Epidermal melanocyte (primary cell): ENCODE results near the gene TMC8.
"Not testable (repeated sequence)": the region's sequence is repeated elsewhere in the genome, so short reads cannot be mapped to it uniquely, and the experiment has no call there.

Experiments
- DNase-seq: peaks from one replicate; pipeline ENCODE4 v3.0.0; 2011; ENCODE audit warnings: low spot score; ENCODE audit not compliant: insufficient read length

The TMC8 gene

GRCh38 chr17:78110363-78111015 lies 20.1 kb upstream of the TMC8 start:
- DNase-seq, result no peak

GRCh38 chr17:78111016-78111726 lies 19.4 kb upstream of the TMC8 start:
- DNase-seq, result no peak

GRCh38 chr17:78111727-78112517 lies 18.6 kb upstream of the TMC8 start:
- no peak for DNase-seq

- peak; percentile 91 for DNase-seq
Observed at GRCh38 chr17:78112518-78113471, 17.8 kb upstream of the TMC8 start.

GRCh38 chr17:78113804-78114785 lies 16.5 kb upstream of the TMC8 start:
- no peak for DNase-seq

GRCh38 chr17:78114831-78115723 lies 15.5 kb upstream of the TMC8 start:
- DNase-seq, result no peak

GRCh38 chr17:78115803-78116202 lies 14.8 kb upstream of the TMC8 start:
- DNase-seq, result not testable (repeated sequence)

- DNase-seq, result no peak
Observed at GRCh38 chr17:78116411-78116810, 14.2 kb upstream of the TMC8 start.

GRCh38 chr17:78117027-78117981 lies 13.3 kb upstream of the TMC8 start:
- DNase-seq, result no peak

- no peak for DNase-seq
Observed at GRCh38 chr17:78118801-78119241, 11.8 kb upstream of the TMC8 start.

GRCh38 chr17:78120537-78120936 lies 10.0 kb upstream of the TMC8 start:
- DNase-seq, result no peak

GRCh38 chr17:78120971-78121800 lies 9.4 kb upstream of the TMC8 start:
- DNase-seq, result no peak

- DNase-seq, result no peak
Observed at GRCh38 chr17:78121801-78122215, 8.8 kb upstream of the TMC8 start.

- no peak for DNase-seq
Observed at GRCh38 chr17:78122216-78122930, 8.2 kb upstream of the TMC8 start.

GRCh38 chr17:78122931-78123249 lies 7.7 kb upstream of the TMC8 start:
- no peak for DNase-seq

- no peak for DNase-seq
Observed at GRCh38 chr17:78123258-78123929, 7.2 kb upstream of the TMC8 start.
